ENCODE data around the gene CHST5. TPM values are rescaled to one million over a fixed set of nuclear protein-coding genes. Genes with fewer than 3 reads are reported as not detected.
A peak's percentile ranks its signal among the peaks of the same experiment; 100 is the strongest.

The CHST5 gene
- total and polyA plus RNA-seq, 9 donors: 0.08 to 1.00 (median 0.63) TPM; not detected in 1

GRCh38 chr16:75566040-75566757 lies 30.3 kb upstream of the CHST5 start, which contains the start of gene GABARAPL2:
Gene GABARAPL2 (plus strand): TSS chr16:75566379. CDS start chr16:75566487, 108 bp downstream.
- intact Hi-C loops (cut with DNase I): loop anchor here in 1 of 4 donors (10.0 kb wide), 1 partner anchor 59 kb away; the partner anchor contains the start of gene ADAT1
- Histone ChIP-seq H3K9me3 (no peaks in the 10 kb centered on the region), H3K4me3 (peak within 1 kb of the TSS; percentile 96), H3K4me1 (ENCODE audit: insufficient read depth) (peaks cover 9% of the 10 kb centered on the region), H3K27me3 (no peaks in the 10 kb centered on the region), H3K36me3 (no peaks in the 10 kb centered on the region), H3K27ac (peak within 1 kb of the TSS in 1 of 2 donors; percentile 31)
- WGBS, 3 donors: 0 to 1% (median 0%) methylated on average over 14 to 69 of the region's 69 CpGs
- TF ChIP-seq EP300 (IDR thresholded peaks at IDR 0.05): no peak
- peak; percentile 61 for TF ChIP-seq POLR2A (IDR thresholded peaks at IDR 0.05)
- DNase-seq: peak; percentile 76 to 93 (median 88)

GRCh38 chr16:75565640-75566039 lies 29.7 kb upstream of the CHST5 start:
- Histone ChIP-seq H3K4me1 (ENCODE audit: insufficient read depth) (peaks cover 8% of the 10 kb centered on the region), H3K4me3 (peak overlapping the region; percentile 96), H3K36me3 (no peaks in the 10 kb centered on the region), H3K9me3 (no peaks in the 10 kb centered on the region), H3K27ac (no peak overlapping the region), H3K27me3 (no peaks in the 10 kb centered on the region)
- intact Hi-C loops (cut with DNase I): loop anchor here in 1 of 4 donors (10.0 kb wide), 1 partner anchor 59 kb away; the partner anchor contains the start of gene ADAT1
- WGBS, 3 donors: 12 to 20% (median 13%) methylated on average over 15 of the region's 15 CpGs
- TF ChIP-seq, protein P1, sequence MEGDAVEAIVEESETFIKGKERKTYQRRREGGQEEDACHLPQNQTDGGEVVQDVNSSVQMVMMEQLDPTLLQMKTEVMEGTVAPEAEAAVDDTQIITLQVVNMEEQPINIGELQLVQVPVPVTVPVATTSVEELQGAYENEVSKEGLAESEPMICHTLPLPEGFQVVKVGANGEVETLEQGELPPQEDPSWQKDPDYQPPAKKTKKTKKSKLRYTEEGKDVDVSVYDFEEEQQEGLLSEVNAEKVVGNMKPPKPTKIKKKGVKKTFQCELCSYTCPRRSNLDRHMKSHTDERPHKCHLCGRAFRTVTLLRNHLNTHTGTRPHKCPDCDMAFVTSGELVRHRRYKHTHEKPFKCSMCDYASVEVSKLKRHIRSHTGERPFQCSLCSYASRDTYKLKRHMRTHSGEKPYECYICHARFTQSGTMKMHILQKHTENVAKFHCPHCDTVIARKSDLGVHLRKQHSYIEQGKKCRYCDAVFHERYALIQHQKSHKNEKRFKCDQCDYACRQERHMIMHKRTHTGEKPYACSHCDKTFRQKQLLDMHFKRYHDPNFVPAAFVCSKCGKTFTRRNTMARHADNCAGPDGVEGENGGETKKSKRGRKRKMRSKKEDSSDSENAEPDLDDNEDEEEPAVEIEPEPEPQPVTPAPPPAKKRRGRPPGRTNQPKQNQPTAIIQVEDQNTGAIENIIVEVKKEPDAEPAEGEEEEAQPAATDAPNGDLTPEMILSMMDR (IDR thresholded peaks at IDR 0.05): no peak
- TF ChIP-seq EP300 (IDR thresholded peaks at IDR 0.05) (no peak), POLR2A (IDR thresholded peaks at IDR 0.05) (no peak)
- DNase-seq: no peak

DNA sequence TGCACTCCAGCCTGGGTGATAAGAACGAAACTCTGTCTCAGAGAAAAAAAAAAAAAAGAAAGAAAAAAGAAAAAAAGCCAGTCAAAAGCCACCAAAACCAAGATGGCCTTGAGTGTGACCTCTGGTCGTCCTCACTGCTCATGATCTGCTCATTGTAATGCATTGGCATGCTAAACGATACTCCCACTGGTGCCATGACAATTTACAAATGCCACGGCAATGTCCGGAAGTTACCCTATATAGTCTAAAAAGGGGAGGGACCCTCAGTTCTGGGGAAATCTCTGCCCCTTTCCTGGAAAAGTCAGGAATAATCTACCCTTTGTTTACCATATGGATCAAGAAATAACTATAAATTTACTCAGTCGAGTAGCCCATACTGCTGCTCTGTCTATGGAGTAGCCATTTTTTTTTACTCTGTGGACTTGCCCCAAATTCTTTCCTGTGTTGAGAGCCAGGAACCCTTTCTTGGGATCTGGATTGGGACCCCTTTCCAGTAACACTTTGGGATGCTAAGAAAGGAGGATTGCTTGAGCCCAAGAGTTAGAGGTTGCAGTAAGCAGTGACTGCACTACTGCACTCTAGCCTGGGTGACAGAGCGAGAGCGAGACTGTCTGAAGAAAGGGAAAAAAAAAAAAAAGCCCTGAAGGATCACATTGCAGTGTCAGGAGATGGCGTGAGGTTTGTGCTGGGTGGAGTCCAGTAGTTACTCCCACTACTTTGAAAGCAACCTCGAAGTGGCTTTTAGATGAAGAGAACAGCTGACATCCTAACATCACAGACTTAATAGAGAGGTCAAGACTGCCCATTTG lies 23.9 kb upstream of the CHST5 start:
- H3K9me3 ChIP-seq: no peaks in the 10 kb centered on the region
- H3K27me3 ChIP-seq: no peaks in the 10 kb centered on the region
- no peaks in the 10 kb centered on the region for H3K4me1 ChIP-seq (ENCODE audit: insufficient read depth)
- no peak overlapping the region for H3K27ac ChIP-seq
- 35 to 47% (median 36%) methylated on average over 10 of the region's 10 CpGs for WGBS, 3 donors
- intact Hi-C loops (cut with DNase I): loop anchor here in 1 of 4 donors (10.0 kb wide), 1 partner anchor 65 kb away; the partner anchor contains the start of gene ADAT1
- H3K4me3 ChIP-seq: no peak overlapping the region
- no peak for TF ChIP-seq POLR2A (IDR thresholded peaks at IDR 0.05)
- TF ChIP-seq EP300 (IDR thresholded peaks at IDR 0.05): no peak
- TF ChIP-seq, protein P1 (IDR thresholded peaks at IDR 0.05): no peak
- H3K36me3 ChIP-seq: no peaks in the 10 kb centered on the region
- DNase-seq: no peak

GRCh38 chr16:75558846-75559401 lies 23.0 kb upstream of the CHST5 start:
- no peaks in the 10 kb centered on the region for H3K36me3 ChIP-seq
- H3K27me3 ChIP-seq: no peaks in the 10 kb centered on the region
- no peak overlapping the region for H3K4me3 ChIP-seq
- intact Hi-C loops (cut with DNase I): no loop called here
- no peaks in the 10 kb centered on the region for H3K4me1 ChIP-seq (ENCODE audit: insufficient read depth)
- DNase-seq: no peak
- no peaks in the 10 kb centered on the region for H3K9me3 ChIP-seq
- no peak overlapping the region for H3K27ac ChIP-seq
- TF ChIP-seq EP300 (IDR thresholded peaks at IDR 0.05) (no peak), POLR2A (IDR thresholded peaks at IDR 0.05) (no peak)
- TF ChIP-seq, protein P1 (IDR thresholded peaks at IDR 0.05): no peak
- 71 to 80% (median 80%) methylated on average over 2 of the region's 2 CpGs for WGBS, 3 donors
